Activated T-helper 2 cell treated with anti-CD3 and anti-CD28 coated beads, Interferon-gamma antibody, Interleukin-2, Interleukin-4, amounts not matched to agents 10 μg/mL and 5 μg/mL and 100 μg/mL, durations not matched to agents 14 hours and 24 hours and 36 hours (primary cell): ENCODE results near the gene CEP170. TPM values are rescaled to one million over a fixed set of nuclear protein-coding genes. Genes with fewer than 3 reads are reported as not detected.

Experiments used
- DNase-seq: peaks from one replicate; pipeline ENCODE4 v3.0.0; 2021; ENCODE audit warnings: low spot score
- H3K27ac Mint-ChIP-seq: one replicate; pipeline ENCODE4 v1.8.0; 2021; ENCODE audit warnings: mixed read lengths
- H3K27me3 Mint-ChIP-seq: one replicate; pipeline ENCODE4 v1.8.0; 2021; ENCODE audit warnings: low read depth, mixed read lengths
- H3K36me3 Mint-ChIP-seq: one replicate; pipeline ENCODE4 v1.8.0; 2021; ENCODE audit warnings: low read depth, mixed read lengths
- H3K4me1 Mint-ChIP-seq: one replicate; pipeline ENCODE4 v1.8.0; 2021; ENCODE audit warnings: low read depth, mixed read lengths
- H3K4me3 Mint-ChIP-seq: one replicate; pipeline ENCODE4 v1.8.0; 2021; ENCODE audit warnings: low read depth, mild to moderate bottlenecking, moderate library complexity, mixed read lengths
- H3K9me3 Mint-ChIP-seq: one replicate; pipeline ENCODE4 v1.8.0; 2021; ENCODE audit warnings: mixed read lengths
- intact Hi-C: fragments of 100-400 bp; cut with micrococcal nuclease; formaldehyde crosslinking; loops from one replicate; pipeline ENCODE4 v1.15.1; 2023
- total RNA-seq: library from RNA; stranded (reverse); gene quantifications from 2 replicates; pipeline ENCODE4 v1.2.3, GENCODE V29; 2022

The CEP170 gene
- total RNA-seq, 1 donor from 2014 or later = 50.6 TPM

DNA sequence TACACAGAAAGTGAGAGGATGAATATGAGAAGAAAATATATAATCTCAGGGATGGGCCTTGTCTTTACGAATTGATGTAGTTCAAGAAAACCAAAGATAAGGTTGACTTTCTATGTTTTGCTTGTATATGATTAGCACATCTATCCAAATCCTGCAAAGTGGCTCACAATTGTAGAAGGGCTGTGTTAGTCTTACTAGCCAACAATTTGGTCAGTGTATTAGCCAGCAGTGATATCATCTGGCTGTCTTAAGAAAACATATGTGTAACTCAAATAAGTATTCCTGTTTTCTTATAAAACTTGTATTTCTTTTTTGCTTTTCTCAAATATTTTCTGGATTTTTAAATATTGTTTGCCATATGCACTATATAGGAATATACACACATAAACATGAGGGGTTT is 6.3 kb upstream of the CEP170 start:
- peaks cover 12% of the 10 kb centered on the region for H3K36me3 Mint-ChIP-seq
- H3K9me3 Mint-ChIP-seq = no peaks in the 10 kb centered on the region
- intact Hi-C loops = no loop called here
- DNase-seq = no peak
- no peak overlapping the region for H3K27ac Mint-ChIP-seq
- H3K4me1 Mint-ChIP-seq = peaks cover 3% of the 10 kb centered on the region
- no peak overlapping the region for H3K4me3 Mint-ChIP-seq
- H3K27me3 Mint-ChIP-seq = no peaks in the 10 kb centered on the region

DNA sequence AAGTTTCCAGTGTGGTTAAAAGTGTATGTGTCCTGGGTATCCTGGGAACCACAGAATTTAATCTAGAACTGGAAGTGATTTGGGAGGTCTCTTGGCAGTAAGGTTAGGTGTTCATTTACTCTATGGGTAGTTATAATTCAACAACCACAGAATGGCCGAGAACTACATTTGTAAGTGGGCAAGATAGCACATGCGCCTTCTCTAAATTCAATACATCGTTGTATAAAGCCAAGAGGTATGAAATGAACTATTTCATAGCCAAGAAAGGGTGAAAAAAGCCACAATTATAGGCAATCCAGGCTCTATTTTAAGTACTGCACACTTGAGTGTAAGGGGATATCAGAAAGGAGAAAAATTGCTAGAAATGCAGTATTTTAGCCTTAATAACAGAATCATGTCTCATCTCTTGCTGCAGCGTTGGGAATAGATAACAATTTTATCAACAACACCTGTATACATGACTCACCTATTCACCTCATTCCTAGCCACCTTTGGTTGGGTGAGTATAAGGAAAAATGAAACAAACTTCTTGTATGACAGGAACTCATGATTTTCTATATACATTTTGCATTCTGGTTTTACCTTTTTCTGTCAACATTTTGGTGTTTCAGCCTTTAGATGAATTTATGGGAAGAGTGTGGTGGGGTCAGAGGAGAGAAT is 5.3 kb upstream of the CEP170 start:
- peaks cover 6% of the 10 kb centered on the region for H3K4me1 Mint-ChIP-seq
- no peaks in the 10 kb centered on the region for H3K9me3 Mint-ChIP-seq
- no peak overlapping the region for H3K4me3 Mint-ChIP-seq
- H3K27ac Mint-ChIP-seq = no peak overlapping the region
- no peak for DNase-seq
- peaks cover 12% of the 10 kb centered on the region for H3K36me3 Mint-ChIP-seq
- no peaks in the 10 kb centered on the region for H3K27me3 Mint-ChIP-seq
- intact Hi-C loops = no loop called here

DNA sequence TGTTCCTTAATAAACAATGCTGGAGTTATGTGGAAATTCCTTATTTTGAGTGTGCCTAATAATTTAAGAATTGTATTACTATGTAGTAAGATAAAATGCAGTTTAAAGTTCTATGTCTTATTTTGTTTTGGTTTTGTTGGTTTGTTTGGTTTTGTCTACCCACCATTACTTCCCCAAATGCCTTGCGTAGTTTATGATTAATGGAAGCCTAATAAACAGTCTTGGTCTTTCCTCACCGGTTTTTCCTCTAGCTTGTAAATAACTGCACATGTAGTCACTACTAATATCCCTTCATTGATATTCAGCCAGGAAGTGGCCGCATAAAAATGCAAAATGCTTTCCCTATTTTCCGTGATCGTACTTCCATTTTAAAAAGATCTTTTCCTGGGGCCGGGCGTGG is 3.6 kb upstream of the CEP170 start:
- Mint-ChIP-seq H3K27me3 (no peaks in the 10 kb centered on the region), H3K36me3 (peaks cover 12% of the 10 kb centered on the region), H3K9me3 (no peaks in the 10 kb centered on the region), H3K4me1 (peaks cover 8% of the 10 kb centered on the region), H3K27ac (no peak overlapping the region), H3K4me3 (no peak overlapping the region)
- no peak for DNase-seq
- intact Hi-C loops = loop anchor here (5.0 to 10.0 kb wide), 5 partner anchors 84 to 1604 kb away; partner anchors contain the start of genes EXO1 and HNRNPU

DNA sequence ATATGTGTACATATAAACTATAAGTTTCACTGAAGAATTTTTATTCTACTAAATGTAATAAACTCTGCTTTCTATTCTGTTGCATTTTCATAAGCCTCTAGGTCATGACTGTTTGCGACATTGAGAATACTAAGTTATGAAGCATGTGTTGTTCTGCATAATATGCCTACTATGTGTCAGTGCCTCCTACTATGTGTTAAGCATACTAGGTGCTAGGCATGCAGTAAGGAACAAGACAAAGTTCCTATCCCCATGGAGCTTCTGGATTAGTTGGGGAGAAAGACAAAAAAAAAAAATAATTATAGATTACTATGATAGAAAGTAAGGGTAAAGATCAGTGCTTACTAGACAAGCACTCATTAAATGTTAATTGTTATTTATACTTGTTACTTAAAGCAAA is 2.1 kb upstream of the CEP170 start:
- intact Hi-C loops = loop anchor here (5.0 to 10.0 kb wide), 5 partner anchors 82 to 1605 kb away; partner anchors contain the start of genes EXO1 and HNRNPU
- no peak overlapping the region for H3K27ac Mint-ChIP-seq
- peaks cover 14% of the 10 kb centered on the region for H3K36me3 Mint-ChIP-seq
- H3K9me3 Mint-ChIP-seq = no peaks in the 10 kb centered on the region
- no peaks in the 10 kb centered on the region for H3K27me3 Mint-ChIP-seq
- H3K4me3 Mint-ChIP-seq = no peak overlapping the region
- peaks cover 18% of the 10 kb centered on the region for H3K4me1 Mint-ChIP-seq
- DNase-seq = no peak

DNA sequence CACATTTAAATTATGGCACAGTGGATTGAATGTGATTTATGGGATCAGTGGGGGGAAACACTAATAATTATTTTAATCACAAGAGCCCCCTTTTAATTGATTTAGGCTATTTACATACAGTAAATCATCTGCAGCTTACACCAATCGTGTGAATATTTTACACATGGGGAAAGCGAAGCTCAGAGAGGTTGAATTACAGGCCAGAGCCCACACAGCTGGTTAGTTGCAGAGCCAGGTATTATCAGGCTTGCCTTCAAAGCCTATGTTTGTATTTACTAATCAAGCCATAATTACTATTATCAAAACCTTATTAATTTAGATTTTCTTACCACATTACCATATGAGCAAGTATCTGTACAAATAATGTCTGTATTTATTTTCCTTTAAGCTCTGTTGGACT is 1.5 kb upstream of the CEP170 start:
- Mint-ChIP-seq H3K27me3 (no peaks in the 10 kb centered on the region), H3K9me3 (no peaks in the 10 kb centered on the region), H3K27ac (peak overlapping the region; percentile 100), H3K4me3 (peak overlapping the region; percentile 97), H3K4me1 (peaks cover 20% of the 10 kb centered on the region), H3K36me3 (peaks cover 18% of the 10 kb centered on the region)
- intact Hi-C loops = loop anchor here (5.0 to 10.0 kb wide), 5 partner anchors 82 to 1606 kb away; partner anchors contain the start of genes EXO1 and HNRNPU
- no peak for DNase-seq

DNA sequence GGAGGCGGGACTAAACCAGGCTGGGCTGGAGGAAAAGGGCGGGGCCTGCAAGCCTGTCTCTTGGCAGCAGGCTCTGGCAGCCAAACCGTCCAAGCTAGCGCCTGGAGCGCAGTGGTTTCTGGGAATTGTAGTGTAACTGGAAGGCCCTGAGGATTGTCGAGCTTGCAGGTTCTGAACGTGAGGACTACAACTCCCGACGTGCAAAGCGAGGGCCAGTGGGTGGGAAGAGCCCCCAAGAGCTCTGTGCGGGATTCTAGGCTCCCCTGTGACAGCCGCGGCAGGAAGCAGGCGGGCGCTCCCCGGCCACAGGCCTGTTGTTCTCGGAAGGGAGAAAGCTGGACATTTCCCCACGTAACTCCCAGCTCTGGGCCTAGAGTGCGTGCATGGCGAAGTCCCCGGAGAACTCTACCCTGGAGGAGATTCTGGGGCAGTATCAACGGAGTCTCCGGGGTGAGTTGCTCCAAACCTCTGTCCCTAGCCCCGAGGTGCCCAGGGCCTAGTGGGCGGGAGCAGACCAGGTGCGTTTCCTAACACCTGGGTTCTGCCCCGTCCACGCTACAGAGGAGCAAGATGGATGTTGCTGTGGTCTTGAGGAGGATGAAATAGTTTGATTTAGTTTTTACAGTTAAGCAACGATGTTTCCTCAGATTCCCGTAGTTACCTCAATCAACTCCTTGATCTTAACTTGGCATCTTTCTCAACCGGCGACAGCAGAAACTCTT is 871 bp upstream of the CEP170 start, which contains the start of gene SDCCAG8:
Gene SDCCAG8, plus strand, starts transcription at position 251 of the 722 bp plus-strand sequence. Its CDS starts 133 bp downstream, at position 384.
- Mint-ChIP-seq H3K4me1 (peaks cover 20% of the 10 kb centered on the region), H3K27ac (peak within 1 kb of the TSS; percentile 100), H3K4me3 (peak within 1 kb of the TSS; percentile 97), H3K9me3 (no peaks in the 10 kb centered on the region), H3K27me3 (no peaks in the 10 kb centered on the region), H3K36me3 (peaks cover 15% of the 10 kb centered on the region)
- intact Hi-C loops = loop anchor here (1.0 to 10.0 kb wide), 10 partner anchors 31 to 1606 kb away; partner anchors contain the start of genes EXO1 and HNRNPU
- DNase-seq = peak; percentile 94

DNA sequence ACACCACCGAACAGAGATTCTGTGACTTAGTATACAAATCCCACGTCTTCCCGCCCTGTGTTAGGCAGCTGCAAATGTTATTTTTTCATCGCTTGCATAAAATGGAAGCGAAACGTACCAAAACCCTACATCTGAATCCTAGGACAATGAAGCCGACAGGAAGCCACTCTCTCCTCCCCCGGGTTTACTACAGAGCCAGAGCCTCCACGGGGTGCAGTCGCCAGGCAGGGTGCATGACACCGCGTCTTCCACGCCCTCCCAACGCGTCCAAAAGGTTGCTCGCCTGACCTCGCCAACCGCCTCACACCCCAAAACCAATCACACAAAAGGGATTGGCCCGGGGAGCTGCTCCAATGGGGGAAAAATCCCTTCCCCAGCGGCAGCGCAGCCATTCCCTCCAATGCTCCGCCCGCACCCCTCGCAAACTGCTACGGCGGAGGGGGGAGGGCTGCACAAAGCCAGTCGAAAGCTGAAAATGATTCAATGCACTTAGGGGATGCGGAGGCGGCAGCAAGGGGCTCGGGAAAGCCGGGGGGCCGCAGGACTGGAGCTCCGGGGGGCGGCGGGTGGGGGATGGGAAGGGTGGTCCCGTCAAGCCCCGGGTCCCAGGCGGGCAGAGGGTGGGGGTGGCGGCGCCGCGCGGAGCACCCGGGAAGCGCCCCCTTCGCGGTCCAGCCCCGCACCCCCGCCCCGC is 701 bp downstream of the CEP170 start:
- H3K4me1 Mint-ChIP-seq = peaks cover 22% of the 10 kb centered on the region

DNA sequence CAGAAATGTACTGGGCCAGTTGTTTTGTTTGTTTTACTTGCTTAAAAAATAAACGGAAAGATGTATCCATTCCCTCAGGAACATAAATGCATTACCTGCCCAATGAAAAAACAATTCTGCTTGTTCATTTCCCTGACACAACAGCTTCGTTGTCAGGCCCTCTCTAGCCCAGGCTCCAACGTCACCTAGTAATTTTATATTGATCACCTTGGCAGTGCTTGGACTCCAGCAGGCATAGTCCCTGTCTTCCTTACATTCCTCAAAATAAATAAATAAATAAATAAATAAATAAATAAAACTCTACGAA is 1.2 kb downstream of the CEP170 start:
- H3K27me3 Mint-ChIP-seq = no peaks in the 10 kb centered on the region
- DNase-seq = no peak
- H3K27ac Mint-ChIP-seq = peak overlapping the region; percentile 74
- intact Hi-C loops = loop anchor here (2.0 to 10.0 kb wide), 4 partner anchors 79 to 791 kb away; no protein-coding TSS in a partner anchor
- peaks cover 22% of the 10 kb centered on the region for H3K4me1 Mint-ChIP-seq
- no peaks in the 10 kb centered on the region for H3K9me3 Mint-ChIP-seq
- peak overlapping the region; percentile 90 for H3K4me3 Mint-ChIP-seq
- peaks cover 7% of the 10 kb centered on the region for H3K36me3 Mint-ChIP-seq

More for the DNA sequence above, 701 bp downstream of the CEP170 start:
- Mint-ChIP-seq H3K36me3 (peaks cover 7% of the 10 kb centered on the region), H3K27me3 (no peaks in the 10 kb centered on the region), H3K9me3 (no peaks in the 10 kb centered on the region), H3K27ac (peak overlapping the region; percentile 95), H3K4me3 (peak overlapping the region; percentile 90)
- intact Hi-C loops = loop anchor here (2.0 to 10.0 kb wide), 4 partner anchors 80 to 790 kb away; no protein-coding TSS in a partner anchor
- DNase-seq = peak; percentile 68

DNA sequence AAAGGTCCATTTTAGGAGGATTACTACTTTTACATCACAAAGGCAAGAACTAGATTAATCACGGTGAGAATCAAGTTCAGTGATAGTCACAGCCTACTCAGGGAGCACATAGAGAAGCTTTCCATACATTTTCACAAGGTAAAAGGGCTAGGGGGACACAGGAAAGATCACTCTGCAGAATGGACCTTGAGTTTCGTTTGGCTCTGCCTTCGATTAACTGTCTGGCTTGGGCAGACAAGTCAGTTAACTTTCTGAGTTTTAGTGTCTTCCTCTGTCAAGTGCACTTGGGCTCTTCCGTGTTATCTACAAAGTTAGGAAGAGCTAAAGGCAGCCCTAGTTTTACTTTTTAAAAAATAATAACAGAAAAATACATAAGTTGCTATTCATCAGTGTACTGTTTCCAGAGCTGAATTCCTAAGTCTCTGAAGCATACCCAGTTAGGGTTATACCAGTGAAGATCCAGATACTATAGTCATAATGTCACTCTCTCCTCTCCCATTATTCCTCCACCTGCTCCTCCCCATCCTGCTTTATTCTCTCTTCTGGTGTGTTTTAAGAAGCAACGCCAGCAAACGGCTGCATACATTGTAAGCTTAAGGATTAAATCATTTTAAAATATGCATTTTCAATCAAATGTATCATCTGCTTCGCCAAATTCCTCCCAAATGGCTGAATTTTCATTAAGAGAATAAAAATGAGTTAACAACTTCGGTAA is 1.7 kb downstream of the CEP170 start:
- H3K4me1 Mint-ChIP-seq = peaks cover 26% of the 10 kb centered on the region
- H3K9me3 Mint-ChIP-seq = no peaks in the 10 kb centered on the region
- peak overlapping the region; percentile 90 for H3K4me3 Mint-ChIP-seq
- peaks cover 8% of the 10 kb centered on the region for H3K36me3 Mint-ChIP-seq
- intact Hi-C loops = loop anchor here (10.0 kb wide), 3 partner anchors 79 to 791 kb away; no protein-coding TSS in a partner anchor
- DNase-seq = no peak
- H3K27ac Mint-ChIP-seq = peak overlapping the region; percentile 74
- H3K27me3 Mint-ChIP-seq = no peaks in the 10 kb centered on the region

DNA sequence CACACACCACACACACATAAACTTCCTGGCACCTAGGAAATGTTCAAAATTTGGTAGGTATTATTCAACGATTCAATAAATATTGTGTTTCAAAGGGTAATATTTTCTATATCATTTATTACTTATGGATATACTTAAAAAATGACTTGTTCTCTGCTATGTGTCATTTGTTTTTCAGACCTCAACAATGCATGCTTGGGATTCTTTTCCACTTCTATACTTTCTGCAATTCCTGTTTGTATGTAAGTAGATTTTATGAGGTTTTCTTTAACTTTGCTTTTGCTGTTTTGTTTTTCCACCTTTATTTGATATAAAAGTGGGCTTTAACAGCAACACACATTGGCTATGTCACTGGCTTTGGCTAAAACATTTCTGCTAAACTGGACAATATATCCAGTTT is 3.5 kb downstream of the CEP170 start:
- peaks cover 32% of the 10 kb centered on the region for H3K4me1 Mint-ChIP-seq
- intact Hi-C loops = loop anchor here (10.0 kb wide), 3 partner anchors 77 to 793 kb away; no protein-coding TSS in a partner anchor
- no peak for DNase-seq
- H3K9me3 Mint-ChIP-seq = no peaks in the 10 kb centered on the region
- peaks cover 15% of the 10 kb centered on the region for H3K36me3 Mint-ChIP-seq
- H3K27ac Mint-ChIP-seq = no peak overlapping the region
- H3K27me3 Mint-ChIP-seq = no peaks in the 10 kb centered on the region
- no peak overlapping the region for H3K4me3 Mint-ChIP-seq

DNA sequence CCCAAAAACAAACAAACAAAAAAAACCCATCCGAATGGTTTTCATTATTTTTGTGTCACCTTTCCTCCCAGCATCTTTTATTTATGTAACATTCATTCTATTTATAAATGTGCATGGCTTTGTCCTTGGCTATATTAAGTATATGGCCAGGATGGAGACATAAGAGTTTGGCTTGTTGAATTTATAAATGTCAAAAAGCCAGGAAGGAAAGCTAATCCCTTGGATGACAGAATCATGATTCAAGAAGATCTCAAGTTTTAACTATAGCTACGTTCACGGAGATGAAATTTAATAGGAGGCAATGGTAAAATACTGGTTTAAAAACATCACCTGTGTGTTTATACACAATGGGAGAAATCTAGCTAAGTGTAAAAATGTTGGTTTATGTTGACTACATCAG is 5.0 kb downstream of the CEP170 start:
- no peak for DNase-seq
- intact Hi-C loops = loop anchor here (10.0 kb wide), 3 partner anchors 75 to 795 kb away; no protein-coding TSS in a partner anchor
- Mint-ChIP-seq H3K27ac (no peak overlapping the region), H3K9me3 (no peaks in the 10 kb centered on the region), H3K27me3 (no peaks in the 10 kb centered on the region), H3K4me3 (no peak overlapping the region), H3K36me3 (peaks cover 15% of the 10 kb centered on the region), H3K4me1 (peaks cover 29% of the 10 kb centered on the region)

DNA sequence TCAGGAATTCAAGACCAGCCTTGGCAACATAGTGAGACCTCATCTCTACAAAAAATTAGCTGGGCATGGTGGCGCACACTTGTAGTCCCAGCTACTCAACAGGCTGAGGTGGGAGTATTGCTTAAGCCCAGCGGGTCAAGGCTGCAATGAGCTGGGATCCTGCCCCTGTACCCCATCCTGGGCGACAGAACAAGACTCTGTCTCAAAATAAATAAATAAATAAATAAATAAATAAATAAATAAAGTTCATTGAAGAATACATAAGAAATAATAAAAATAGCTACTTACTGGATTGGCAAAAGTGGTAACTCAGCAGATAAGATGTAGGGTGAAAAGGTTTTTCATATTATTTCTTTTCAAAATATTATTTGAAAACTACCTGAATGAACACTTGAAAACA is 5.9 kb downstream of the CEP170 start:
- Mint-ChIP-seq H3K4me1 (peaks cover 27% of the 10 kb centered on the region), H3K9me3 (no peaks in the 10 kb centered on the region), H3K36me3 (peaks cover 19% of the 10 kb centered on the region), H3K4me3 (no peak overlapping the region), H3K27ac (no peak overlapping the region), H3K27me3 (no peaks in the 10 kb centered on the region)
- no peak for DNase-seq
- intact Hi-C loops = no loop called here
